T-cell (primary cell): ENCODE measurements around the gene EPC2. TPM values are rescaled to one million over a fixed set of nuclear protein-coding genes. Genes with fewer than 3 reads are reported as not detected.

Experiments used
- ATAC-seq, 4 experiments: fragments of 200-7000 bp in 3 of 4; fragments of 150-1000 bp in 1 of 4; cut with Tn5 transposase; replicated peaks in 1 of 4; 1 replicate in 3 of 4; 2 replicates in 1 of 4; pipeline ENCODE4 v1.10.0; 2021; ENCODE audit warnings: moderate library complexity in 3 of 4, mild to moderate bottlenecking in 2 of 4, moderate number of reproducible peaks in 1 of 4
- CTCF ChIA-PET, 2 donors: fragments of 300-600 bp; sonication (Branson Sonifier 250); formaldehyde crosslinking; loops; one replicate each; lab custom pipeline; 2022; ENCODE audit warnings: antibody characterized with exemption in 2 of 2; lab: Charles Lee
- POLR2A ChIA-PET, 2 donors: fragments of 300-600 bp; sonication (Branson Sonifier 250); formaldehyde crosslinking; loops; one replicate each; lab custom pipeline; 2022; ENCODE audit warnings: antibody characterized with exemption in 2 of 2; lab: Charles Lee
- DNase-seq, 35 experiments: peaks; one replicate each; pipeline versions ENCODE4 v3.0.0 to v3.0.0-alpha.2; 2013 to 2023
- H3K27ac ChIP-seq: one replicate; pipeline ENCODE4 v1.5.1; 2013; ENCODE audit warnings: low read length
- H3K27me3 ChIP-seq, 2 experiments: replicated peaks in 1 of 2; 1 replicate in 1 of 2; 2 replicates in 1 of 2; pipeline versions ENCODE4 v1.6.1 to v1.7.0; 2013; ENCODE audit warnings: low read length in 1 of 2, mixed read lengths in 1 of 2; ENCODE audit not compliant: control insufficient read depth in 2 of 2, insufficient read depth in 2 of 2; ENCODE audit errors: extremely low read depth in 1 of 2
- H3K36me3 ChIP-seq, 2 donors: 1 replicate in 1 of 2; 2 replicates in 1 of 2; pipeline versions ENCODE4 v1.6.1 to v1.7.0; 2013; ENCODE audit warnings: low read length in 1 of 2; ENCODE audit not compliant: control insufficient read depth in 2 of 2, insufficient read depth in 1 of 2; ENCODE audit errors: extremely low read depth in 1 of 2
- H3K4me1 ChIP-seq, 2 experiments: 1 replicate in 1 of 2; 2 replicates in 1 of 2; pipeline versions ENCODE4 v1.6.1 to v1.7.0; 2013; ENCODE audit warnings: low read length in 2 of 2, mixed read lengths in 1 of 2; ENCODE audit not compliant: insufficient read depth in 2 of 2, control insufficient read depth in 1 of 2; ENCODE audit errors: extremely low read depth in 1 of 2
- H3K4me3 ChIP-seq, 2 donors: 1 replicate in 1 of 2; 2 replicates in 1 of 2; pipeline versions ENCODE4 v1.5.1 to v1.7.0; 2013; ENCODE audit warnings: mild to moderate bottlenecking in 2 of 2, low read length in 1 of 2, moderate library complexity in 1 of 2; ENCODE audit not compliant: control insufficient read depth in 1 of 2; ENCODE audit errors: extremely low read depth in 1 of 2
- H3K9me3 ChIP-seq: 2 replicates; pipeline ENCODE4 v1.7.0; 2013
- H3K27ac Mint-ChIP-seq, 2 donors: one replicate each; pipeline ENCODE4 v1.8.0; 2020 to 2021; ENCODE audit warnings: mild to moderate bottlenecking in 2 of 2, mixed read lengths in 2 of 2
- H3K27me3 Mint-ChIP-seq, 2 donors: one replicate each; pipeline ENCODE4 v1.8.0; 2021 to 2022; ENCODE audit warnings: mixed read lengths in 2 of 2
- H3K36me3 Mint-ChIP-seq: one replicate; pipeline ENCODE4 v1.8.0; 2021; ENCODE audit warnings: mixed read lengths
- H3K4me1 Mint-ChIP-seq, 3 donors: one replicate each; pipeline ENCODE4 v1.8.0; 2020 to 2022; ENCODE audit warnings: mixed read lengths in 3 of 3, mild to moderate bottlenecking in 1 of 3
- H3K4me3 Mint-ChIP-seq, 3 donors: one replicate each; pipeline ENCODE4 v1.8.0; 2020 to 2022; ENCODE audit warnings: mild to moderate bottlenecking in 3 of 3, mixed read lengths in 3 of 3, moderate library complexity in 3 of 3
- H3K9me3 Mint-ChIP-seq, 3 donors: one replicate each; pipeline ENCODE4 v1.8.0; 2020 to 2022; ENCODE audit warnings: mixed read lengths in 3 of 3
- WGBS: methylation state at CpG from one replicate; pipeline ENCODE4 v1.1.5; 2013; ENCODE audit warnings: missing lambda C conversion rate; ENCODE audit not compliant: insufficient coverage; 5-methylcytosine and 5-hydroxymethylcytosine counted together
- total RNA-seq, 35 experiments: library from RNA in 6 of 35; stranded (reverse) in 6 of 35; fragments of 120-200 nt in 1 of 35; gene quantifications; one replicate each; pipeline versions ENCODE4 v1.2.1 to v1.2.4 and lab custom pipeline; 2013 to 2026

EPC2 gene
- total RNA-seq, 5 donors from 2014 or later (not counting 1 experiment from before 2014, with no cell fraction given): 54.3 to 84.3 (median 66.9) TPM

- POLR2A ChIA-PET: no interaction called here
- H3K4me3 Mint-ChIP-seq: no peak overlapping the region
- no peak for ATAC-seq
- no peak overlapping the region for H3K27ac ChIP-seq
- H3K9me3 Mint-ChIP-seq: peaks cover 5 to 19% (median 7%) of the 10 kb centered on the region in 3 donors
- no peaks in the 10 kb centered on the region for H3K9me3 ChIP-seq
- no peaks in the 10 kb centered on the region for H3K27me3 Mint-ChIP-seq
- no peak for DNase-seq
- no peaks in the 10 kb centered on the region for H3K36me3 Mint-ChIP-seq
- no peaks in the 10 kb centered on the region for H3K4me1 Mint-ChIP-seq
- no peaks in the 10 kb centered on the region for H3K27me3 ChIP-seq
- 100% methylated on average over 5 of the region's 7 CpGs for WGBS
- no peaks in the 10 kb centered on the region for H3K4me1 ChIP-seq
- no peaks in the 10 kb centered on the region for H3K36me3 ChIP-seq
- CTCF ChIA-PET: interaction anchor here in 1 of 2 donors (0.7 kb wide), 3 partner anchors 81 to 1185 kb away, joined by 3 to 4 read pairs (median 3); no protein-coding TSS in a partner anchor
- H3K4me3 ChIP-seq: no peak overlapping the region
- no peak overlapping the region for H3K27ac Mint-ChIP-seq
Observed at GRCh38 chr2:148604927-148605326, 39.6 kb upstream of the EPC2 start.

GRCh38 chr2:148607566-148607965 lies 37.0 kb upstream of the EPC2 start:
- H3K27ac Mint-ChIP-seq: no peak overlapping the region
- CTCF ChIA-PET: no interaction called here

GRCh38 chr2:148613231-148614013 lies 31.1 kb upstream of the EPC2 start:
- H3K4me1 ChIP-seq: peaks cover 0 to 3% of the 10 kb centered on the region in 2 experiments
- no peak overlapping the region for H3K4me3 ChIP-seq
- 100% methylated on average over 5 of the region's 7 CpGs for WGBS
- H3K4me1 Mint-ChIP-seq: peaks cover 6 to 8% (median 7%) of the 10 kb centered on the region in 3 donors
- ChIA-PET CTCF (interaction anchor here in 1 of 2 donors (0.7 kb wide), 1 partner anchor 525 kb away, joined by 7 read pairs; no protein-coding TSS in a partner anchor), POLR2A (interaction anchor here (0.6 to 0.7 kb wide), 4 partner anchors 29 to 235 kb away, joined by 3 to 10 read pairs (median 5); no protein-coding TSS in a partner anchor)
- H3K27me3 Mint-ChIP-seq: no peaks in the 10 kb centered on the region
- H3K27ac ChIP-seq: no peak overlapping the region
- no peaks in the 10 kb centered on the region for H3K27me3 ChIP-seq
- no peak overlapping the region for H3K4me3 Mint-ChIP-seq
- H3K9me3 Mint-ChIP-seq: no peaks in the 10 kb centered on the region
- no peaks in the 10 kb centered on the region for H3K36me3 Mint-ChIP-seq
- H3K9me3 ChIP-seq: no peaks in the 10 kb centered on the region
- no peak for ATAC-seq
- no peaks in the 10 kb centered on the region for H3K36me3 ChIP-seq
- DNase-seq: no peak
- no peak overlapping the region for H3K27ac Mint-ChIP-seq

More at GRCh38 chr2:148607566-148607965, 37.0 kb upstream of the EPC2 start:
- Mint-ChIP-seq H3K27me3 (no peaks in the 10 kb centered on the region), H3K9me3 (peaks cover 0 to 14% (median 7%) of the 10 kb centered on the region in 3 donors), H3K4me3 (no peak overlapping the region), H3K36me3 (no peaks in the 10 kb centered on the region), H3K4me1 (no peaks in the 10 kb centered on the region)
- no peak for ATAC-seq
- Histone ChIP-seq H3K36me3 (no peaks in the 10 kb centered on the region), H3K27me3 (no peaks in the 10 kb centered on the region), H3K4me1 (no peaks in the 10 kb centered on the region), H3K9me3 (no peaks in the 10 kb centered on the region), H3K4me3 (no peak overlapping the region), H3K27ac (no peak overlapping the region)
- WGBS: no CpG with 5 or more reads among the region's 4 CpGs
- DNase-seq: no peak
- POLR2A ChIA-PET: interaction anchor here in 1 of 2 donors (0.6 kb wide), 1 partner anchor 40 kb away, joined by 13 read pairs; no protein-coding TSS in a partner anchor

GRCh38 chr2:148614014-148614321 lies 30.6 kb upstream of the EPC2 start:
- Mint-ChIP-seq H3K4me1 (peaks cover 6 to 8% (median 7%) of the 10 kb centered on the region in 3 donors), H3K4me3 (no peak overlapping the region), H3K36me3 (no peaks in the 10 kb centered on the region), H3K27me3 (no peaks in the 10 kb centered on the region), H3K9me3 (no peaks in the 10 kb centered on the region), H3K27ac (no peak overlapping the region)
- H3K4me1 ChIP-seq: peaks cover 0 to 3% of the 10 kb centered on the region in 2 experiments
- H3K27ac ChIP-seq: no peak overlapping the region
- H3K27me3 ChIP-seq: no peaks in the 10 kb centered on the region
- CTCF ChIA-PET: no interaction called here
- no peaks in the 10 kb centered on the region for H3K9me3 ChIP-seq
- DNase-seq (no peak), ATAC-seq (no peak)
- no peaks in the 10 kb centered on the region for H3K36me3 ChIP-seq
- H3K4me3 ChIP-seq: no peak overlapping the region
- POLR2A ChIA-PET: no interaction called here

- CTCF ChIA-PET: no interaction called here
- Mint-ChIP-seq H3K36me3 (no peaks in the 10 kb centered on the region), H3K4me1 (peaks cover 6 to 8% (median 7%) of the 10 kb centered on the region in 3 donors), H3K27me3 (no peaks in the 10 kb centered on the region), H3K4me3 (no peak overlapping the region), H3K27ac (no peak overlapping the region), H3K9me3 (no peaks in the 10 kb centered on the region)
- no peaks in the 10 kb centered on the region for H3K9me3 ChIP-seq
- H3K36me3 ChIP-seq: no peaks in the 10 kb centered on the region
- no peak for DNase-seq
- ATAC-seq: no peak
- WGBS: 73% methylated on average over 3 of the region's 6 CpGs
- H3K27ac ChIP-seq: no peak overlapping the region
- H3K4me1 ChIP-seq: peaks cover 0 to 3% of the 10 kb centered on the region in 2 experiments
- no peaks in the 10 kb centered on the region for H3K27me3 ChIP-seq
- H3K4me3 ChIP-seq: no peak overlapping the region
- POLR2A ChIA-PET: interaction anchor here in 1 of 2 donors (0.9 kb wide), 1 partner anchor 86 kb away, joined by 6 read pairs; no protein-coding TSS in a partner anchor
Observed at GRCh38 chr2:148614322-148615049, 30.1 kb upstream of the EPC2 start.

GRCh38 chr2:148615381-148615841 lies 29.1 kb upstream of the EPC2 start:
- H3K27ac ChIP-seq: no peak overlapping the region
- WGBS: 50% methylated on average over 1 of the region's 3 CpGs

More at GRCh38 chr2:148615381-148615841, 29.1 kb upstream of the EPC2 start:
- Histone ChIP-seq H3K4me3 (no peak overlapping the region), H3K4me1 (peaks cover 0 to 3% of the 10 kb centered on the region in 2 experiments), H3K9me3 (no peaks in the 10 kb centered on the region), H3K27me3 (no peaks in the 10 kb centered on the region), H3K36me3 (no peaks in the 10 kb centered on the region)
- ATAC-seq: no peak
- peaks cover 6 to 8% (median 7%) of the 10 kb centered on the region in 3 donors for H3K4me1 Mint-ChIP-seq
- no peak overlapping the region for H3K27ac Mint-ChIP-seq
- H3K36me3 Mint-ChIP-seq: no peaks in the 10 kb centered on the region
- no peak overlapping the region for H3K4me3 Mint-ChIP-seq
- CTCF ChIA-PET: interaction anchor here in 1 of 2 donors (0.8 kb wide), 1 partner anchor 44 kb away, joined by 3 read pairs; no protein-coding TSS in a partner anchor
- H3K27me3 Mint-ChIP-seq: no peaks in the 10 kb centered on the region
- no peaks in the 10 kb centered on the region for H3K9me3 Mint-ChIP-seq
- DNase-seq: no peak
- POLR2A ChIA-PET: interaction anchor here in 1 of 2 donors (0.6 kb wide), 1 partner anchor 758 kb away, joined by 7 read pairs; no protein-coding TSS in a partner anchor
